K562 (cell line): ENCODE measurements around the gene RBM45. TPM values are rescaled to one million over a fixed set of nuclear protein-coding genes. Genes with fewer than 3 reads are reported as not detected.

Source experiments
- BCL6 ChIP-seq: fragments of 250-450 bp; sonication (Bioruptor Pico); IDR thresholded peaks from 2 replicates; pipeline ENCODE4 v1.4.0; 2020
- CBX8 ChIP-seq: fragments of 200-600 bp; sonication (generic); IDR thresholded peaks from 2 replicates; pipeline ENCODE4 v1.6.1; 2012; ENCODE audit warnings: borderline replicate concordance, mixed run types, low read depth, mild to moderate bottlenecking, moderate library complexity, mixed read lengths, low read length, control low read depth, inconsistent platforms; ENCODE audit not compliant: poor library complexity, severe bottlenecking; ENCODE audit errors: extremely low read depth
- ELF2 ChIP-seq: fragments of 250-450 bp; sonication (Bioruptor Pico); IDR thresholded peaks from 2 replicates; pipeline ENCODE4 v1.5.0; 2021; ENCODE audit warnings: mild to moderate bottlenecking
- HDAC8 ChIP-seq: fragments of 450-650 bp; IDR thresholded peaks from 2 replicates; pipeline ENCODE4 v1.6.1; 2016; ENCODE audit warnings: mild to moderate bottlenecking, missing genetic modification characterization, moderate library complexity, missing compliant biosample characterization
- HNRNPUL1 ChIP-seq: fragments of 200-400 bp; formaldehyde crosslinking; IDR thresholded peaks from 2 replicates; pipeline ENCODE4 v1.6.1; 2017; ENCODE audit warnings: low read length
- KDM2B ChIP-seq: fragments of 250-450 bp; sonication (Bioruptor Pico); IDR thresholded peaks from 2 replicates; pipeline ENCODE4 v1.8.0; 2021; ENCODE audit warnings: mild to moderate bottlenecking, moderate library complexity
- LEF1 ChIP-seq: fragments of 450-650 bp; IDR thresholded peaks from 2 replicates; pipeline ENCODE4 v1.6.1; 2016; ENCODE audit warnings: mild to moderate bottlenecking
- MAFG ChIP-seq: fragments of 450-650 bp; conservative IDR thresholded peaks from 2 replicates; pipeline ENCODE4 v1.6.1; 2016; ENCODE audit warnings: missing genetic modification characterization, missing compliant biosample characterization
- PHF20 ChIP-seq: fragments of 450-650 bp; IDR thresholded peaks from 2 replicates; pipeline ENCODE4 v1.6.1; 2018; ENCODE audit not compliant: partially characterized antibody
- PPARD ChIP-seq: fragments of 250-450 bp; sonication (Bioruptor Pico); IDR thresholded peaks from 2 replicates; pipeline ENCODE4 v1.8.0; 2022; ENCODE audit warnings: inconsistent platforms, mild to moderate bottlenecking, moderate library complexity
- SMAD4 ChIP-seq: fragments of 250-450 bp; sonication (Bioruptor Pico); conservative IDR thresholded peaks from 2 replicates; pipeline ENCODE4 v1.8.0; 2021; ENCODE audit warnings: inconsistent platforms, mild to moderate bottlenecking, moderate library complexity
- TBP ChIP-seq: optimal IDR thresholded peaks from 2 replicates; pipeline ENCODE3; 2011; ENCODE audit warnings: low read depth, low read length, improper control_type of control experiment
- ZBTB7A ChIP-seq: IDR thresholded peaks from 2 replicates; pipeline ENCODE4 v1.6.1; 2011; ENCODE audit warnings: low read depth, mild to moderate bottlenecking, low read length, moderate library complexity, borderline replicate concordance; ENCODE audit not compliant: control insufficient read depth
- ZNF124 ChIP-seq: sonication (generic); formaldehyde crosslinking; IDR thresholded peaks from 2 replicates; pipeline ENCODE4 v1.8.1; 2022; ENCODE audit warnings: missing genetic modification reagents
- ZNF282 ChIP-seq: sonication (generic); formaldehyde crosslinking; IDR thresholded peaks from 2 replicates; pipeline ENCODE4 v1.8.1; 2023; ENCODE audit warnings: missing genetic modification reagents
- ZSCAN32 ChIP-seq: fragments of 450-650 bp; formaldehyde crosslinking; IDR thresholded peaks from 2 replicates; pipeline ENCODE4 v1.4.0; 2020; ENCODE audit warnings: mild to moderate bottlenecking, moderate library complexity
- polyA plus RNA-seq, 8 experiments: library from polyadenylated mRNA; depleted of rRNA in 4 of 8; stranded (reverse) in 5 of 8; unstranded in 3 of 8; fragments of >200 nt; fragmentation: Nextera tagmentation in 2 of 8; fragmentation: Illumina TruSeq in 1 of 8; extraction: Ambion mirVana in 2 of 8; extraction: Trizol in 1 of 8; gene quantifications; 2 replicates each; pipeline versions ENCODE4 v1.2.1 to v1.2.3, GENCODE V29; 2011 to 2014; ENCODE audit warnings: inconsistent platforms in 1 of 8, missing spikeins in 1 of 8
- total RNA-seq, 7 experiments: library from RNA; depleted of rRNA in 6 of 7; stranded (reverse); fragments of >200 nt in 6 of 7; fragmentation: Illumina TruSeq in 2 of 7; extraction: Trizol in 2 of 7; gene quantifications; 2 replicates each; pipeline versions ENCODE4 v1.2.1 to v1.2.3, GENCODE V29; 2011 to 2021; ENCODE audit warnings: low replicate concordance in 1 of 7
- TF ChIP-seq, protein P1 (sequence below): fragments of 200-400 bp; formaldehyde crosslinking; IDR thresholded peaks from 2 replicates; pipeline ENCODE4 v1.6.1; 2017; ENCODE audit warnings: mild to moderate bottlenecking, low read depth, low read length, moderate library complexity
- TF ChIP-seq, protein P2 (sequence below), 2 experiments: fragments of 200-800 bp in 1 of 2; sonication (Bioruptor generic) in 1 of 2; sonication (generic) in 1 of 2; formaldehyde crosslinking in 1 of 2; IDR thresholded peaks in 1 of 2; conservative IDR thresholded peaks in 1 of 2; 2 replicates each; pipeline versions ENCODE4 v1.5.0 to v1.6.1; 2016 to 2020; ENCODE audit warnings: missing compliant biosample characterization in 1 of 2, missing genetic modification characterization in 1 of 2, missing genetic modification reagents in 1 of 2
- TF ChIP-seq, protein P3 (sequence below): fragments of 250-450 bp; sonication (Bioruptor Pico); IDR thresholded peaks from 2 replicates; pipeline ENCODE4 v1.8.0; 2021; ENCODE audit warnings: moderate library complexity, mild to moderate bottlenecking, inconsistent platforms
- TF ChIP-seq, protein P4 (sequence below): fragments of 250-450 bp; sonication (Bioruptor Pico); IDR thresholded peaks from 2 replicates; pipeline ENCODE4 v1.5.0; 2021; ENCODE audit warnings: mild to moderate bottlenecking, moderate library complexity

RBM45 gene
- total and polyA plus RNA-seq, 9 of the 15 experiments (the other 6 are each of a cell fraction or from before 2014, with no cell fraction given): 6.7 to 22.0 (median 15.0) TPM

DNA sequence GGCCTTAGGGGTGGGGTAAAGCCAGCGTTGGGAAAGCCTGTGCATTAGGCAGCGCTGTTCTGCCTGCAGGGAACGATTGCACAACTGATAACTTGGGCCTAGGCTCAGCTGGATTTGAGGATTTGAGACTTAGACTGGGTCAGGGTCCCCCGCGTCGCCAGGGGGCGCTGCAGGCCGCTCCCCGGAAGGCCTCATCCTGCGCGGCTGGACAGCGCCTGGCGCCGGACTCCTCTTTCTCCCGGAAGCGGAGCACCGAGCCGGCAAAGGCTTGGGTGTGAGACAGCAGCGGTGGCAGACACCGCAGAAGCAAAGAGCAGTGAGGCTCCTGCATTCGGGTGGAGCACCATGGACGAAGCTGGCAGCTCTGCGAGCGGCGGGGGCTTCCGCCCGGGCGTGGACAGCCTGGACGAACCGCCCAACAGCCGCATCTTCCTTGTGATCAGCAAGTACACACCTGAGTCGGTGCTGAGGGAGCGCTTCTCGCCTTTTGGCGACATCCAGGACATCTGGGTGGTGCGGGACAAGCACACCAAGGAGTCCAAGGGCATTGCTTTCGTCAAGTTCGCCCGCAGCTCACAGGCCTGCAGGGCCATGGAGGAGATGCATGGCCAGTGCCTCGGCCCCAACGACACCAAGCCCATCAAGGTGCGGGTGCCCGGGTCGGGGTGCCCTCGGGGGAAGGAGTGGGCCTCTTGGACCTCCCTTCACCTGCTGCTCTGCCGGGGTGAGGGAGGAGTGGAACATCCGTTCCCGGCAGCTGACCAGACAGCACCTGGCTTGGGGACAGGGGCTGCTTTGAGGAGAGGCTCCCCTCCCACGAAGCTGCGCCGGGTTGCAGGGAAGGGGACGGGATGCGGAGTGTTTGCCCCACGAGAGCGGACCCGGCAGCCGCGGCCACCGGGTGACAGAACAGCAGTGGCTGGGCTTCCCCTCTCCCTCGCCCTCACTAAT is at the start of gene RBM45 (continued):
- TF ChIP-seq, protein P1, sequence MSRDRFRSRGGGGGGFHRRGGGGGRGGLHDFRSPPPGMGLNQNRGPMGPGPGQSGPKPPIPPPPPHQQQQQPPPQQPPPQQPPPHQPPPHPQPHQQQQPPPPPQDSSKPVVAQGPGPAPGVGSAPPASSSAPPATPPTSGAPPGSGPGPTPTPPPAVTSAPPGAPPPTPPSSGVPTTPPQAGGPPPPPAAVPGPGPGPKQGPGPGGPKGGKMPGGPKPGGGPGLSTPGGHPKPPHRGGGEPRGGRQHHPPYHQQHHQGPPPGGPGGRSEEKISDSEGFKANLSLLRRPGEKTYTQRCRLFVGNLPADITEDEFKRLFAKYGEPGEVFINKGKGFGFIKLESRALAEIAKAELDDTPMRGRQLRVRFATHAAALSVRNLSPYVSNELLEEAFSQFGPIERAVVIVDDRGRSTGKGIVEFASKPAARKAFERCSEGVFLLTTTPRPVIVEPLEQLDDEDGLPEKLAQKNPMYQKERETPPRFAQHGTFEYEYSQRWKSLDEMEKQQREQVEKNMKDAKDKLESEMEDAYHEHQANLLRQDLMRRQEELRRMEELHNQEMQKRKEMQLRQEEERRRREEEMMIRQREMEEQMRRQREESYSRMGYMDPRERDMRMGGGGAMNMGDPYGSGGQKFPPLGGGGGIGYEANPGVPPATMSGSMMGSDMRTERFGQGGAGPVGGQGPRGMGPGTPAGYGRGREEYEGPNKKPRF: no peak
- no peak for TF ChIP-seq ZNF124 (CRISPR knock-in tag)
- no peak for TF ChIP-seq HNRNPUL1
- TF ChIP-seq, protein P2, sequence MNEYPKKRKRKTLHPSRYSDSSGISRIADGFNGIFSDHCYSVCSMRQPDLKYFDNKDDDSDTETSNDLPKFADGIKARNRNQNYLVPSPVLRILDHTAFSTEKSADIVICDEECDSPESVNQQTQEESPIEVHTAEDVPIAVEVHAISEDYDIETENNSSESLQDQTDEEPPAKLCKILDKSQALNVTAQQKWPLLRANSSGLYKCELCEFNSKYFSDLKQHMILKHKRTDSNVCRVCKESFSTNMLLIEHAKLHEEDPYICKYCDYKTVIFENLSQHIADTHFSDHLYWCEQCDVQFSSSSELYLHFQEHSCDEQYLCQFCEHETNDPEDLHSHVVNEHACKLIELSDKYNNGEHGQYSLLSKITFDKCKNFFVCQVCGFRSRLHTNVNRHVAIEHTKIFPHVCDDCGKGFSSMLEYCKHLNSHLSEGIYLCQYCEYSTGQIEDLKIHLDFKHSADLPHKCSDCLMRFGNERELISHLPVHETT (CRISPR knock-in tag; conservative IDR thresholded peaks at IDR 0.05 in 1 of 2, IDR thresholded peaks at IDR 0.05 in 1 of 2): peak in 1 of 2 experiments; percentile 65; a peak in 1 of 4 replicates
- no peak; the same call in 1 of the 2 replicates for TF ChIP-seq LEF1
- TF ChIP-seq HDAC8 (tag): peak; percentile 59; the same call in 1 of the 2 replicates
- peak; percentile 97 for TF ChIP-seq ELF2
- TF ChIP-seq TBP: peak; percentile 78
- 0 out of 2 replicates have a peak, but pooled peaks have one; percentile 12 for TF ChIP-seq ZSCAN32 (CRISPR knock-in tag)
- TF ChIP-seq CBX8: no peak
- TF ChIP-seq ZNF282 (CRISPR knock-in tag): no peak
- TF ChIP-seq, protein P3, sequence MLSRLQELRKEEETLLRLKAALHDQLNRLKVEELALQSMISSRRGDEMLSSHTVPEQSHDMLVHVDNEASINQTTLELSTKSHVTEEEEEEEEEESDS (CRISPR knock-in tag): no peak
- no peak for TF ChIP-seq ZBTB7A
- TF ChIP-seq PHF20: peak; percentile 94
- TF ChIP-seq MAFG: no peak
- TF ChIP-seq BCL6 (CRISPR knock-in tag): no peak
- no peak for TF ChIP-seq KDM2B
- TF ChIP-seq, protein P4, sequence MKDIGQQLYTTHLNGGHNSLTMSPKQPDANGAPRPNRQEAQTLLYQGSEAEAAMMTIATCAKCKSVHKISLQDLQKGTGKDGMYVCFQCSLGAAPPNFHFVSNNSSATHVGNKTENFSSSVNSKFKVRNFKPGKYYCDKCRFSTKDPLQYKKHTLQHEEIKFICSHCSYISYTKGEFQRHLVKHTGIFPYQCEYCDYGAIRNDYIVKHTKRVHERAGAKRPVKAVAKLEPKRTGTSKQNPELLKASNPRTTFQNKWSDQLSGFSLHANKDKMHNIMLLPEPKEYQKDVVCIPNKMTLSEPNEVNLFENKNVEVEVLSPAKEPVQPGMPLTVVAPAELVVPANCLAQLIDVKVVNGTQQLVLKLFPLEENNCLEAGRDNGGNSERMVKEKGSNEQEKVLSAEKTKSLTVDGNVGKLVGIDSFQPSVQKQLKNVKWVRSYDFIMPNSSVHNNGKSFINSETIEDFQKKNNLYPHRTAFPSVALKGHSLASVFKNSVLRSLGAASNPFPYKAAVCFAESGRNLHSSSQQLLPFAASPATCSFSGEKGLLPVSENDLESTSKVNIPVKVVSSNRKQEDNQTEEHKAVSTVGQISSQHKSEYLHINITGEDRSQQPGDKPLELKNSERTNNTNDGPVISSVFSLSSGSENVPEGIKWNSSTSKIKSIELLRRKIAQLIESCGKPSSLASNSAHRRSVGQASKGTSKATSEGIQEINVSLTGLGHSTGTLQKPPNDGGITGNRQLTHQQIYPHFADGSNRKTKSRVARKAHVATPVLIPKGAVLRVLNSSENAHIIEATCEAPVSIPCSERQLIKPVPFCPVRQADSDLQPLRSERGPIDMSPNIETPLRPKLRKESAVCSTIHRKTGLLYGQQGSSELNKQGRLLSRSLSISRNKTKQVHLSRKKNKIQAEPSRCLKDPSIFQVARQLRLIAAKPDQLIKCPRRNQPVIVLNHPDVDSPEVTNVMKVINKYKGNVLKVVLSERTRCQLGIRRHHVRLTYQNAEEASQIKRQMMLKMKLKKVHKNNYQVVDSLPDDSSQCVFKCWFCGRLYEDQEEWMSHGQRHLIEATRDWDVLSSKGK: no peak
- TF ChIP-seq SMAD4 (CRISPR knock-in tag): peak; percentile 87
- TF ChIP-seq PPARD (CRISPR knock-in tag): no peak
